Measurements from ENCODE around the gene CADM1. TPM values are rescaled to one million over a fixed set of nuclear protein-coding genes. Genes with fewer than 3 reads are reported as not detected.

The CADM1 gene
- total RNA-seq, 1 donor from 2014 or later: not detected

DNA sequence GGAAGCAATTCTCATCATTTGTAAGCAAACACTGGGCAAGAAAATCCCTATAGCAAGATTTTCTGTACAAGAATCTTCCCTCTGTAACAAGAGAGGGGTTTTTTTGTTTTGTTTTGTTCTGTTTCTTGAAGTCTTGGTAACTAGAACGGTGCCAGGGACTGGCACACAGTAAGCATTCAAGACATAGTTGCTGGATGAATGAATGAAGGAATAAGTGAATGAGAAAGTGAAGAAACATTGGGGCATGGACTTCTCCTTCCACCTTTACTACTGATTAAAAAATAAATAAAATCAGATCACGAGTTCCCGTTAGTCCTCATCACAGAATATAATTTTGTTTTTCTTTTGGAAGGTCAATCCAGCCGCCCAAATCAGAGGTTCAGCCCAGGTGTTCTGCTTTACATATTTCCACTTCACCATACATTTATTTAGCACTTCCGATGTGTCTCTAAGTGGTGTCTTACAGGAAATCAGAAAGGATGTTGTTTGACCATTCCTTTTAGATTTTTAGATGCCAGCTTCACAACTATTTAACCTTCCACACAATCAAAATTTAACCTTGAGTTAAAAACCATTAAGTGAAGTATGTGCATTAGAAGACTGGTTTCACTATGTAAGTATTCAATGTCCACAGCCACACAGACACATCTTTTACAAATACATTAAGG, 281.2 kb downstream of the CADM1 start:
- intact Hi-C loops (cut with micrococcal nuclease): loop anchor here (1.0 to 10.0 kb wide), 5 partner anchors 29 to 1908 kb away; partner anchors contain the start of genes C11orf71, RBM7 and TTC12
- H3K4me1 Mint-ChIP-seq (ENCODE audit: low read depth): peaks cover 57% of the 10 kb centered on the region

DNA sequence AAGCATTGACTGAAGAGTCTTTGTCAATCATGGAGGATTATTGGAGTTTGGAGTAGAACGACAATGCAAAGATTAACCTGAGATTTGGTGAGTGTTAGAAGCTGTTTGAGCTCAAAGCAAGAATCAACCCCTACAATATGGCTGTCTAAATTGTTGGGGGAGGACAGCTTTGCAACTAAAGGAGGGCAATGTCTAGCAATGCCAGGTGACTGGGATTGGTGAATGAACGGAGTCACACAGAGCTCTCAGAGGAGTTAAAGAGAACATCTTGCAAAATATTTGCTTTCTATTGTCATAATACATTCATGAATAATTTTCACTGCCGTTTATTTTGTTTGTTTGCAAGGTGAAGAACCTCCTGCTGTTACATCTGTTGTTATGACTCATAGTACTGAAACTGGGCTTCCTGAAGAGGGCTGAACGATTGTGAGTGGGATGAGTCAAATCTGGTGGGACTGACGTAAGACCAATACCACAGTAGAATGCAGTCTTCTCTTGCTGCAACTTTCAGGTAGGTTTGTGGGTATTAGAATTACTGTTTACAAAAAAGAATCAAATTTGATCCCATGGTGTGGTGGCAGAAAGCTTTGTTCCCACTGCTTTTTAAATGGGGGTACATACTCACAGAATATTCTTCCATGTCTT, 281.9 kb downstream of the CADM1 start:
- H3K36me3 Mint-ChIP-seq (ENCODE audit: low read depth): no peaks in the 10 kb centered on the region
- H3K4me3 Mint-ChIP-seq: peak overlapping the region; percentile 27
- peaks cover 19% of the 10 kb centered on the region for H3K27me3 Mint-ChIP-seq (ENCODE audit: insufficient read depth)
- DNase-seq (ENCODE audit: low spot score): peak; percentile 49
- peak overlapping the region; percentile 85 for H3K27ac Mint-ChIP-seq
- H3K9me3 Mint-ChIP-seq: peaks cover 4% of the 10 kb centered on the region
- peaks cover 60% of the 10 kb centered on the region for H3K4me1 Mint-ChIP-seq (ENCODE audit: low read depth)
- intact Hi-C loops (cut with micrococcal nuclease): loop anchor here (1.0 to 10.0 kb wide), 5 partner anchors 28 to 1908 kb away; partner anchors contain the start of genes C11orf71, RBM7 and TTC12

More for the DNA sequence above, 281.2 kb downstream of the CADM1 start:
- Mint-ChIP-seq H3K4me3 (peak overlapping the region; percentile 33), H3K27me3 (ENCODE audit: insufficient read depth) (peaks cover 20% of the 10 kb centered on the region), H3K27ac (peak overlapping the region; percentile 85), H3K9me3 (peaks cover 4% of the 10 kb centered on the region), H3K36me3 (ENCODE audit: low read depth) (no peaks in the 10 kb centered on the region)
- no peak for DNase-seq (ENCODE audit: low spot score)

DNA sequence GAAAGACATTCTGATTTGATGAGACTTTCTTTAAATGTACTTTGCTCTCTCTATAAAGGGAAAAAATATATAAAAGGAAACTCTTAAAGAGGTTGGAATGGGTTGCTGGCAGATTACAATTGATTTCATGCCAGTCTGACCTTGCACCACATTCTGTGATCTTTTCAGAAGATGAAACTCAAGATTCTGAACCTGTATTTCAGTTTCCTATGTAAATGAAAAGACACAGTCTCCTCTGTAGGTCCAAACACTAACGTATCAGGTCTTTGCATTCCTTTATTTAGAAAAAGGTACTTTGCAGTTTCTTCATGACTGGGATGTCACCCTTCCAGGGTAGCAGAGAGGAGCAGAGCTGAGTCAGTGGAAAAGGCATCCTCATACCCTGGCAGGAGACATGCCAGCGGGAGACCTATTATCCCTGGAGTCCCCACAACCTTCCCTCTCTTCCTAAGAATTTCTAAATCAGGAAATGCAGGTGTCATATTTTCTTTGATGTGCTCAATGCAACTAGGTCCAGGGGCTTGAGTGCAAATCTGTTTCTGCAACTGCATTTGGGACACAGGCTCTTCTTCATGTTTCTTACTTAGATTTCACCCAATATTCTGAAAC, 282.6 kb downstream of the CADM1 start:
- Mint-ChIP-seq H3K9me3 (peaks cover 4% of the 10 kb centered on the region), H3K4me3 (peak overlapping the region; percentile 27), H3K27me3 (ENCODE audit: insufficient read depth) (peaks cover 12% of the 10 kb centered on the region), H3K4me1 (ENCODE audit: low read depth) (peaks cover 61% of the 10 kb centered on the region), H3K36me3 (ENCODE audit: low read depth) (no peaks in the 10 kb centered on the region), H3K27ac (peak overlapping the region; percentile 85)
- DNase-seq (ENCODE audit: low spot score): no peak
- intact Hi-C loops (cut with micrococcal nuclease): loop anchor here (1.0 to 10.0 kb wide), 5 partner anchors 27 to 1907 kb away; partner anchors contain the start of genes C11orf71, RBM7 and TTC12

DNA sequence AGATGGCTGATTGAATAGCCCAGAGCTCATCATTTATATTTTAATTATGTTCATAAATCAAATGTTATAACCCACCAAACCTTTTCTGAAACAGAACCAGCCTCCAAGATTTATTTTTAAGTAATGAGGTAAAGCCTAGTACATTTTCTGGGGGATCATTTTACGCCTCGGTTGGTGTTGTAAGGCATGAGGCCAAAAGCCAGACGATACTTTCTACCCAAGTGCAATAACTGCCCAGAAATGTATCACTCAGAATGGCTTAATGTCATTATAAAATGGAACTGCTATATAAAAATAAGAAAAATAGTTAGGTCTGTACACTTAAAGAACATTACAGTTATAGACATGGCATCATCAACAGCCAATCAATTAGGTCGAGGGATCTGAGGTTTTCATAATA, 283.3 kb downstream of the CADM1 start:
- Mint-ChIP-seq H3K4me1 (ENCODE audit: low read depth) (peaks cover 65% of the 10 kb centered on the region), H3K27me3 (ENCODE audit: insufficient read depth) (peaks cover 10% of the 10 kb centered on the region), H3K27ac (no peak overlapping the region), H3K9me3 (peaks cover 4% of the 10 kb centered on the region), H3K4me3 (no peak overlapping the region), H3K36me3 (ENCODE audit: low read depth) (no peaks in the 10 kb centered on the region)
- no peak for DNase-seq (ENCODE audit: low spot score)
- intact Hi-C loops (cut with micrococcal nuclease): loop anchor here (10.0 kb wide), 1 partner anchor 1906 kb away; the partner anchor contains the start of gene TTC12

DNA sequence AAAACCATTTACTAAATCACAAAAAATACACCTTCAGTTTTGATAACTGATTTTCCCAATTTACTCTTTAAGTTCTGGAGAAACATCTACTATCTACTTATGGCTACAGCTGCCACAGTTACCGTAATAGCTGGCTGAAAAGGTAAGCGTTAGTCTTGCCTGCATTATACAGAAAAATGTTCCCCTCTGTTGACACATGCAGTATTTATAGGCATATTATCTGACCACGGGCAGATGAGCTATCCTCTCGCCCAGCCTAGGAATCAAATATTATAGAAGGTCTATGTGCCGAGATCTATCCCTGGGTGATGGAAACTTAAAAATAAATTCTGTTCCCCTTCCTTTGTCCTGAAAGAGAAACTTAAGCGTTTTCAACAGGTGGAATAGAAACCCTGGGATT, 283.8 kb downstream of the CADM1 start:
- Mint-ChIP-seq H3K36me3 (ENCODE audit: low read depth) (no peaks in the 10 kb centered on the region), H3K27ac (no peak overlapping the region), H3K4me1 (ENCODE audit: low read depth) (peaks cover 65% of the 10 kb centered on the region), H3K27me3 (ENCODE audit: insufficient read depth) (peaks cover 10% of the 10 kb centered on the region), H3K9me3 (peaks cover 4% of the 10 kb centered on the region), H3K4me3 (no peak overlapping the region)
- no peak for DNase-seq (ENCODE audit: low spot score)
- intact Hi-C loops (cut with micrococcal nuclease): loop anchor here (10.0 kb wide), 1 partner anchor 1906 kb away; the partner anchor contains the start of gene TTC12

DNA sequence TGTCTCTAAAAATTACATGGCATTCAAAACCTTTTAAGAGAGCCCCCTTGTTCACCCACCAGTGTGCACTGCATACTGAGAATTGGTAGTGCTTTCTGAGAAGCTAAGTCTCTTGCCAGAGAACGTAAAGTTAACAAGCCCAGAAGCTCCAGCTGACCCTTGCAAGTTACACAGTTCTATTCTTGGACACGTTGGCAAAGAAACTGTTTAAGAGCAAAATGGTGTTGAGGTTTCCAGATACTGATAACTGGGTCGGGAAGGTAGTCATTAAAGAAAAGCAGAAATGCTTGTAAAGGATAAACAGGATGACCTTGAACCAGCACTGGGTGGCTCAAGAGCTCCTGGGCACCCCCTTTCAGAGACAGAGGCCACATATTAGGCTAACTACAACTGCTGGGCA, 284.8 kb downstream of the CADM1 start:
- Mint-ChIP-seq H3K27ac (no peak overlapping the region), H3K4me3 (no peak overlapping the region), H3K9me3 (peaks cover 7% of the 10 kb centered on the region), H3K4me1 (ENCODE audit: low read depth) (peaks cover 60% of the 10 kb centered on the region), H3K36me3 (ENCODE audit: low read depth) (no peaks in the 10 kb centered on the region), H3K27me3 (ENCODE audit: insufficient read depth) (peaks cover 7% of the 10 kb centered on the region)
- intact Hi-C loops (cut with micrococcal nuclease): no loop called here
- DNase-seq (ENCODE audit: low spot score): no peak

DNA sequence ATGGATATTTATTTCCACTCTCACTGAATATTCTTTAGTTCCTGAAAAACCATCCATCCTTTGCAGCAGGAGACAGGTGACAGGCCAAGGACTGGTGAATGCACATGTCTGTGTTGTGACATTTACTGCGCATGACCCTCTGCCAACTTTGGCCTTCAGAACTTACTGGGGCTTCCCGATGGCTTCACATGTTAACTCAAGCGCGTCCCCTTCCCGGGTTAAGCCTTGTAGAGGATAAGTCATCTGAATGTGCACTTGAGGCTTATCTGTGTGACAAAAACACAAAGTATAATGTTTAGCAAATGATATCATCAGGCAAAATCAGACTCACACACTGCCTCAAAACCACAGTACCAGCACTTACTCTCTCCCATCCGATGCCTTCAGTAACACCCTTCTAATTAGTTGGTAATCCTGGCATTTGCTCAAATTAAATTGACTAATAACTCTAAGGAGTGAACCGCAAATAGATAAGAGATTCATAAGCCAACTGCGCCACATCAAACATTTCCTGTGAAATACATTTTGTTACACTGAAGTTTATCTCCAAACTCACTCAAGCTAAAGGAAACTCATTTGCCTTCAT, 286.4 kb downstream of the CADM1 start:
- H3K4me1 Mint-ChIP-seq (ENCODE audit: low read depth): peaks cover 45% of the 10 kb centered on the region

DNA sequence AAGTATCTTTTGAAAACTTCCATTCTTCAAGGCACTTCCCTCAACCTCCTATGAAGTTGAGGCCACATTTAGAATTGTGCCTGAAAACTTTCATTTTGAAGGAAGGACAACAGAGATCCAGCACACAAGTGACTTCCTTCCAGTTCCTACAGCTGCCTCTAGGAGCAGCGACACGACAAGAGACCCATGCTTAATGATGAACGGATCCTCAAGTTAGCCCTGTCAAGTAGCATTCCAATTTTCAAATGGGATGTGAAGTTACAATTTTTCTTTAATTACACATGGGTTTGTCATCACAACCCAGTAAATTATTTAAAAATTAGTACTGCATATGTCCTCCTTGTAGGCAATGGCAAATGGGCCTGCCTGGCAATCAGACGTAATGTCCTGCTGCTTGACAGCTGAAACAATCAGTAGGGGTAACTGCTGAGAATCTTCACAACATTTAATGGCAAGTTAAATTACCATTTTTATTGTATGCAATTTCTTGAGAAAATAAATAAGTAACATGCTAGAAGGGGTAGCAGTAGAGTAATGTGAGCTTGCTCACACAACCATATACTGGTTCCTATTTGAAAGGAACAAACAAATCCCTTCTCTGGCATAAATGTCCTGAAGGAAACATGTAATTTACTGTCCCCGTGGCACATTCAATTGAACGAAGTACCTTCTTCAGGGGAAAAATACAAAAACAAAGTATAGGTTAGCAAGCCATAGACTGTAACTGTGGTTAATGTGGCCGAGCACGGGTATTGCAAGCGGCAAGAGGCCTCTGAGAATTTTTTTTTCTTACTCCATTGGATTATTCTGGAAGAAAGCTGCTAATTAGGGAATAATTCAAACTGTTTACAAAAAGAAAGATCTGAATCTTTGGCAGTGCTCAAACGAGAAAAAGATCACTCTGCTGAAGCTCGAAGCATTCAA, 288.3 kb downstream of the CADM1 start:
- no peak for DNase-seq (ENCODE audit: low spot score)
- no peaks in the 10 kb centered on the region for H3K36me3 Mint-ChIP-seq (ENCODE audit: low read depth)

More for the DNA sequence above, 286.4 kb downstream of the CADM1 start:
- Mint-ChIP-seq H3K36me3 (ENCODE audit: low read depth) (no peaks in the 10 kb centered on the region), H3K27me3 (ENCODE audit: insufficient read depth) (peaks cover 7% of the 10 kb centered on the region), H3K4me3 (no peak overlapping the region), H3K27ac (no peak overlapping the region), H3K9me3 (peaks cover 9% of the 10 kb centered on the region)
- no peak for DNase-seq (ENCODE audit: low spot score)
- intact Hi-C loops (cut with micrococcal nuclease): no loop called here

DNA sequence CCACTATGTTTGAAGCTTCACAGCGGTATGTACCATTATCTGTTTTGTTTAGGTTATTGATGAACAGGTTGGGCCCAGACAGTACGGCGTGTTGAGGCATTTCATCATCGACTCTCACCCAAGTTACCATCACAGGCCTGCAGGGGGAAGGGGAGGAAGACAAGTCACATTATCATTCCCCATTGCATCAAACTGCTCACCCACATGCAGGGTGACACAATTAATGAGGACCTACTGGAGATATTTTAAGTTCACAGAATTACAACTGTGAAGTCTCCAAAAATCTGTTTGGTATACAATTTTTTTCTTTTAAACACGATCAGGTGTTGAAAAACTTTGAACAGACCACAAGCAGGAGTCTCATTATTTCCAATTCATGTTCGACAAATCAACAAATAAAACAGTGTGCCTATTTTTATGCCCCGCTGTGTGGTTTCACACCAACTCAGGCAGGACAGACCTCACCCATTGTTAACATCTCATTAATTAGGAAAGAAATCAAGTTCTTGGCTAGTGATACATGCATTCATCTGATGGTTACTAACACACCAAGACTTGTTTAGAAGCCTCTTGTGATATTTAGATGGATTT, 289.5 kb downstream of the CADM1 start:
- Mint-ChIP-seq H3K36me3 (ENCODE audit: low read depth) (no peaks in the 10 kb centered on the region), H3K27ac (no peak overlapping the region), H3K27me3 (ENCODE audit: insufficient read depth) (peaks cover 7% of the 10 kb centered on the region), H3K9me3 (peaks cover 6% of the 10 kb centered on the region), H3K4me1 (ENCODE audit: low read depth) (peaks cover 25% of the 10 kb centered on the region), H3K4me3 (no peak overlapping the region)
- intact Hi-C loops (cut with micrococcal nuclease): no loop called here
- DNase-seq (ENCODE audit: low spot score): no peak

More for the DNA sequence above, 288.3 kb downstream of the CADM1 start:
- Mint-ChIP-seq H3K4me1 (ENCODE audit: low read depth) (peaks cover 26% of the 10 kb centered on the region), H3K27ac (peak overlapping the region; percentile 55), H3K9me3 (peaks cover 5% of the 10 kb centered on the region), H3K27me3 (ENCODE audit: insufficient read depth) (peaks cover 7% of the 10 kb centered on the region), H3K4me3 (no peak overlapping the region)
- intact Hi-C loops (cut with micrococcal nuclease): no loop called here

DNA sequence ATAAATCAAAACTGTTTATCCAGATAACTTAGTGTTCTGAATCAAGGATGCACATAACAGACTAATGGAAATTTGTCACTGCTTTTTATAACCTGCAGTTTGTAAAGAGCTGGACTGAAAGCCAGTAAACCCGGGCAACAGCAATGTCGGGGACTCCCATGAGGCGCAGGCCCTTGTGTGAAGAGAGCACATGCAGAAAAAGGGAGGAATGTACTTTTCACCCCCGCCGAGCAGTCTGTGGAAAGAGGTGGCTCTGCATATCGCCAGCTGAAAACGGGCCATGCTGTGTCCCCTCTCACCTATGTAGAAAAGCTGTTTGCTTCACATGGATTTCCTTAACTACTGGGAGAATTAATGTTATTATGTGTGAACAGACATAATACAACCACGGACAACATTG, 291.2 kb downstream of the CADM1 start:
- Mint-ChIP-seq H3K4me1 (ENCODE audit: low read depth) (peaks cover 14% of the 10 kb centered on the region), H3K27ac (no peak overlapping the region), H3K36me3 (ENCODE audit: low read depth) (no peaks in the 10 kb centered on the region), H3K9me3 (peaks cover 8% of the 10 kb centered on the region), H3K4me3 (no peak overlapping the region), H3K27me3 (ENCODE audit: insufficient read depth) (peaks cover 6% of the 10 kb centered on the region)
- intact Hi-C loops (cut with micrococcal nuclease): no loop called here
- no peak for DNase-seq (ENCODE audit: low spot score)

DNA sequence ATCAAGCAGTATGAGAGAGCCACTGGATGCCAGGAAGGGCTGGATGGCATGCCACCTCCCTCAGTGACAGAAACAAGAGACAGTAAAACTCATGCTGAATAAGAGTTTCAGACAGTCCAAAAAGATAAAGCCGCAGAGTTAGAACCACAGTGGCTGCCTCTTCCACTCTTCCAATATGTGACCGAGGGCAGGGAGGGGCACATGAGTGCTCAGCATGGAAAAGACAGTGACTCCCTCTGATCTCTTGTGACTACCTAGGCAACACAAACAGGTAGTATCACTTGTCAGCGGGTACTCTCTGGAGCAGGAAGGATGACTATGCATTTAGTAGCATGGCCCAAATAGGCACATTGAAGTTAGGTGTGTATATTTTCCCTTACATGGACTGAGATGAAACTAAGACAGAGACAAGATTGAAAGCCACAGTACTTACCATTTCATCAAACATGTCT, 295.4 kb downstream of the CADM1 start:
- Mint-ChIP-seq H3K9me3 (peaks cover 3% of the 10 kb centered on the region), H3K27ac (no peak overlapping the region), H3K4me3 (no peak overlapping the region), H3K4me1 (ENCODE audit: low read depth) (peaks cover 5% of the 10 kb centered on the region), H3K36me3 (ENCODE audit: low read depth) (no peaks in the 10 kb centered on the region), H3K27me3 (ENCODE audit: insufficient read depth) (peaks cover 19% of the 10 kb centered on the region)
- intact Hi-C loops (cut with micrococcal nuclease): no loop called here
- no peak for DNase-seq (ENCODE audit: low spot score)
